ENCODE data around the gene PAX6. TPM values are rescaled to one million over a fixed set of nuclear protein-coding genes. Genes with fewer than 3 reads are reported as not detected.

The PAX6 gene
- total RNA-seq, 1 experiment from 2014 or later, result 0.43 TPM

DNA sequence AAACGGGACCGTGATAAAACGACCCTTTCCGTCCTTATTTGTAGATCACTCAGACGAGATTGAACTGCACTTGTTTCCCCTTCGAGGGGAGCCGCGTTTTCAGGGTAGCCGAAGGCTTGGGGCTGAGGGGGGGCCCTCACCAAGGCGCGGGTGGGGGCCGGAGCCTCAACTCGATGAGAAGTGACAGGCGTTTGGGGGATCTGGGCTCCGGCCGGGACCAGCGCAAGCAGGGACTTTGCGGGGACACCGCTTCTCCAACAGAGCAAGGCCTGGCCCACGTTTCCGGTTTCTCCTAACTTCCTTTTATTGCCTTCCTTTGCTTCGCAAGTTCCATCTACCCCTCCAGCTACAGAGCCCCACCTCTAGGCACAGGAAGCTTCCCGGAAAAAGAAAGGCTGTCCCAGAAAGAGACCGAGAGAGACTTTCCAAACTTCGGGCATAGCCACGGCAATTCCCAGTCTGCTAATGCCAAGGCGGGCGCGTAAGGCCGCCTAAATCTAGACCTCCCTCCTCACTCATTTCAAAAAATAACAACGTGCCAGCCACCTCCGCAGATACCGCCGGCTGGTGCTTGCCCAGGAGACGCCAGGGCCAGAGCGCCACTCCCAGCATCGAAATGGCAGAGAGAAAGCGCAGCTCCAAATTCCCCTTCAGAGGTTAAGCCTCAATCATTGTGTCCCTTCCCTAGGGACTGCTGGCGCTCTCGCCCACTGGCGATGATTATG, 6.6 kb downstream of the PAX6 start:
- Mint-ChIP-seq H3K4me1 (ENCODE audit: low read depth, unreplicated experiment) (no peaks in the 10 kb centered on the region), H3K27me3 (ENCODE audit: insufficient read depth, unreplicated experiment) (peaks cover 61% of the 10 kb centered on the region), H3K4me3 (ENCODE audit: unreplicated experiment) (no peak overlapping the region), H3K27ac (ENCODE audit: unreplicated experiment) (no peak overlapping the region), H3K9me3 (ENCODE audit: unreplicated experiment) (no peaks in the 10 kb centered on the region), H3K36me3 (ENCODE audit: insufficient read depth, unreplicated experiment) (no peaks in the 10 kb centered on the region)
- CTCF ChIA-PET, result no interaction called here
- no TSS peak for BruUV-seq (replicated peaks)
- H3K4me1 ChIP-seq, result no peaks in the 10 kb centered on the region
- no peaks in the 10 kb centered on the region for H3K9me3 ChIP-seq
- TF ChIP-seq, protein P1, sequence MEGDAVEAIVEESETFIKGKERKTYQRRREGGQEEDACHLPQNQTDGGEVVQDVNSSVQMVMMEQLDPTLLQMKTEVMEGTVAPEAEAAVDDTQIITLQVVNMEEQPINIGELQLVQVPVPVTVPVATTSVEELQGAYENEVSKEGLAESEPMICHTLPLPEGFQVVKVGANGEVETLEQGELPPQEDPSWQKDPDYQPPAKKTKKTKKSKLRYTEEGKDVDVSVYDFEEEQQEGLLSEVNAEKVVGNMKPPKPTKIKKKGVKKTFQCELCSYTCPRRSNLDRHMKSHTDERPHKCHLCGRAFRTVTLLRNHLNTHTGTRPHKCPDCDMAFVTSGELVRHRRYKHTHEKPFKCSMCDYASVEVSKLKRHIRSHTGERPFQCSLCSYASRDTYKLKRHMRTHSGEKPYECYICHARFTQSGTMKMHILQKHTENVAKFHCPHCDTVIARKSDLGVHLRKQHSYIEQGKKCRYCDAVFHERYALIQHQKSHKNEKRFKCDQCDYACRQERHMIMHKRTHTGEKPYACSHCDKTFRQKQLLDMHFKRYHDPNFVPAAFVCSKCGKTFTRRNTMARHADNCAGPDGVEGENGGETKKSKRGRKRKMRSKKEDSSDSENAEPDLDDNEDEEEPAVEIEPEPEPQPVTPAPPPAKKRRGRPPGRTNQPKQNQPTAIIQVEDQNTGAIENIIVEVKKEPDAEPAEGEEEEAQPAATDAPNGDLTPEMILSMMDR (IDR thresholded peaks at IDR 0.05; ENCODE audit: insufficient read depth in 1 of 2, low read depth in 1 of 2, low read length in 1 of 2, severe bottlenecking in 1 of 2, unreplicated experiment in 1 of 2), result no peak
- POLR2A ChIA-PET, result no interaction called here
- no peaks in the 10 kb centered on the region; the same call in 1 of the 2 replicates for H3K36me3 ChIP-seq (ENCODE audit: control insufficient read depth, insufficient read depth, low read length)
- H3K27me3 ChIP-seq (replicated peaks; ENCODE audit: control insufficient read depth, insufficient read depth, low read length), result peaks cover 6% of the 10 kb centered on the region
- no peak for DNase-seq
- intact Hi-C loops (cut with micrococcal nuclease; ENCODE audit: unreplicated experiment), result no loop called here
- no peak overlapping the region for H3K4me3 ChIP-seq (ENCODE audit: low read depth, low read length)

DNA sequence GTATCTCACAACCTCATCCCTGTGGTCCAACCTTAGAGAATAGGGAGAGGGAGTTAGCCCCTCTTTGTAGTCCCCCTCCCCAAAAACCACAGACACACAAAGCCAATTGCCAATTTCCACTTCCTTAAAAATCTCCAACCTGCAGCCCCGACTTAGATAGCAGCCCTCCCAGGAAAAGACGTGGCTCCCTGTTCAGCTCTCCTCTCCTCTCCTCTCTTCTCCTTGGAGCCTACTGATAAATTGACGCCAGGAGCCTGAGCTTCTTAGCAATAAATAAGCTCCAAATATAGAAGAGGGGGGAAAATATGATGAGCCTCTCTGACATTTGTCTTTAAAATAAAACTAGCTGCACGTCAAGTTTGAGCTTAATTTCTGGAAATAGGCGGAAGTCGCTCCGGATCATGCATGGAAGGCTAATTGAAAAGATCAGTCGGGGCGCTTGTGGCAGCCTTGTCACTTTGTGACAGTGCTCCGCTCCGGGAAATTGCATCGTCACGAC, 7.3 kb downstream of the PAX6 start:
- Mint-ChIP-seq H3K27me3 (ENCODE audit: insufficient read depth, unreplicated experiment) (peaks cover 55% of the 10 kb centered on the region), H3K27ac (ENCODE audit: unreplicated experiment) (no peak overlapping the region), H3K36me3 (ENCODE audit: insufficient read depth, unreplicated experiment) (no peaks in the 10 kb centered on the region), H3K4me3 (ENCODE audit: unreplicated experiment) (no peak overlapping the region), H3K9me3 (ENCODE audit: unreplicated experiment) (no peaks in the 10 kb centered on the region), H3K4me1 (ENCODE audit: low read depth, unreplicated experiment) (no peaks in the 10 kb centered on the region)
- peaks cover 6% of the 10 kb centered on the region for H3K27me3 ChIP-seq (replicated peaks; ENCODE audit: control insufficient read depth, insufficient read depth, low read length)
- no peak overlapping the region for H3K4me3 ChIP-seq (ENCODE audit: low read depth, low read length)
- ChIA-PET CTCF (no interaction called here), POLR2A (no interaction called here)
- TF ChIP-seq, protein P1 (IDR thresholded peaks at IDR 0.05; ENCODE audit: insufficient read depth in 1 of 2, low read depth in 1 of 2, low read length in 1 of 2, severe bottlenecking in 1 of 2, unreplicated experiment in 1 of 2), result no peak
- H3K36me3 ChIP-seq (ENCODE audit: control insufficient read depth, insufficient read depth, low read length), result no peaks in the 10 kb centered on the region; the same call in 1 of the 2 replicates
- no peak for DNase-seq
- intact Hi-C loops (cut with micrococcal nuclease; ENCODE audit: unreplicated experiment), result no loop called here
- no TSS peak for BruUV-seq (replicated peaks)
- H3K9me3 ChIP-seq, result no peaks in the 10 kb centered on the region
- H3K4me1 ChIP-seq, result no peaks in the 10 kb centered on the region

DNA sequence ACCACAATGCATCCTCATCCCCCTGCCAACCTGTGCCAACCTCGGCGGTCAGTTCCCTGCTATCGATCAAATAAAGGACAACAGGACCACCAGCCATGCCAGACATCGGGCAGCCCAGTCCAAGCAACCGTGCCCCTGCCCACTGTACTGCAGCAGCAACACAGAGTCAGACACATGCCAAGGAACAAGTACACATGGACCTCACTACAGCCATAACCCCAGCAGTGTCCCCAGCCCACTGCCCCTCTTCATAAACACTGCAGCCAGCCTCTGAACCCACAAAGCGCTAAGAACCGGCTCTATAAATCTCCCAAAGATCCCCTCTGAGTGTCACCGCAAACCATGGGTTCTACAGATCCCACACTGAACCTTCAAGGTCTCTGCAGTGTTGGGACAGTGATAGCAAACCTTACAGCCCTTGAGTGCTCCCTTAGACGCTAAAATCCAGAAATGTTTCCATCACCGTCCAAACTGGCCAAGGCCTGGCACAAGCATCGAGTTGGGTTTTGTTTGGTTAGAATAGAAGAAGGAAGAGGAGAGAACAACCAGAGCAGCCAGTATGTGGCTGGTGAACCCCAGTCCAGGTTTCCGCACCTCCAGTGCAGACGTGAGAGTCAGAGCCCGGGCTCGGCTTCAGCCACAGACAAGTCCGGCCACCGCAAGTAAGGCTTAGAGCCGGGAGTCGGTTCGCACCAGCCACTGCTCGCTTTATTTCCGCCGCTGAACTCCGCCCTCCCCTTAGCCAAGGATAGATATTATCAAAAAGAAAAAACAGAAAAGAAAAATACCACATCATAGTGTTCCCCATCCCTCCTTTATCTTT, 7.9 kb downstream of the PAX6 start:
- no peaks in the 10 kb centered on the region for H3K4me1 Mint-ChIP-seq (ENCODE audit: low read depth, unreplicated experiment)

More for the DNA sequence above, 7.9 kb downstream of the PAX6 start:
- Mint-ChIP-seq H3K9me3 (ENCODE audit: unreplicated experiment) (no peaks in the 10 kb centered on the region), H3K27me3 (ENCODE audit: insufficient read depth, unreplicated experiment) (peaks cover 53% of the 10 kb centered on the region), H3K27ac (ENCODE audit: unreplicated experiment) (no peak overlapping the region), H3K4me3 (ENCODE audit: unreplicated experiment) (no peak overlapping the region), H3K36me3 (ENCODE audit: insufficient read depth, unreplicated experiment) (no peaks in the 10 kb centered on the region)
- H3K36me3 ChIP-seq (ENCODE audit: control insufficient read depth, insufficient read depth, low read length), result no peaks in the 10 kb centered on the region; the same call in 1 of the 2 replicates
- ChIA-PET CTCF (no interaction called here), POLR2A (no interaction called here)
- no peaks in the 10 kb centered on the region for H3K4me1 ChIP-seq
- no TSS peak for BruUV-seq (replicated peaks)
- intact Hi-C loops (cut with micrococcal nuclease; ENCODE audit: unreplicated experiment), result no loop called here
- peaks cover 4% of the 10 kb centered on the region for H3K27me3 ChIP-seq (replicated peaks; ENCODE audit: control insufficient read depth, insufficient read depth, low read length)
- no peak overlapping the region for H3K4me3 ChIP-seq (ENCODE audit: low read depth, low read length)
- TF ChIP-seq, protein P1 (IDR thresholded peaks at IDR 0.05; ENCODE audit: insufficient read depth in 1 of 2, low read depth in 1 of 2, low read length in 1 of 2, severe bottlenecking in 1 of 2, unreplicated experiment in 1 of 2), result no peak
- H3K9me3 ChIP-seq, result no peaks in the 10 kb centered on the region
- DNase-seq, result no peak
